HEK293 (cell line): Measurements from ENCODE around the gene PKN3.

Experiments
- CTCF ChIA-PET: fragments of 350-600 bp; formaldehyde crosslinking; extraction: SDS; loops from one replicate; lab custom pipeline; 2021; ENCODE audit warnings: antibody characterized with exemption; lab: Yijun Ruan, JAX
- POLR2A ChIA-PET: fragments of 300-600 bp; formaldehyde crosslinking; extraction: SDS; loops from one replicate; lab custom pipeline; 2020; ENCODE audit warnings: antibody characterized with exemption, inconsistent platforms; lab: Yijun Ruan, JAX
- H3K27ac ChIP-seq: fragments of 200-500 bp; sonication (Bioruptor generic); 2 replicates; pipeline ENCODE4 v1.5.1; 2014; ENCODE audit warnings: low read depth, low read length, control low read depth, inconsistent platforms; ENCODE audit errors: extremely low read depth
- H3K36me3 ChIP-seq, 2 experiments: fragments of 200-500 bp in 1 of 2; sonication (Bioruptor generic) in 1 of 2; 1 replicate in 1 of 2; 2 replicates in 1 of 2; pipeline ENCODE4 v1.5.1; 2014 to 2017; ENCODE audit warnings: inconsistent platforms in 2 of 2, low read length in 2 of 2; ENCODE audit not compliant: control insufficient read depth in 2 of 2, insufficient read depth in 1 of 2
- H3K4me1 ChIP-seq: fragments of 200-500 bp; sonication (Bioruptor generic); 2 replicates; pipeline ENCODE4 v1.5.1; 2014; ENCODE audit warnings: mild to moderate bottlenecking, low read length, inconsistent platforms; ENCODE audit not compliant: control insufficient read depth, insufficient read depth
- H3K4me3 ChIP-seq: 2 replicates; pipeline ENCODE4 v1.5.1; 2011; ENCODE audit warnings: low read depth, mild to moderate bottlenecking, control low read depth, low read length, moderate library complexity
- H3K9me3 ChIP-seq: fragments of 200-500 bp; sonication (Bioruptor generic); 2 replicates; pipeline ENCODE4 v1.5.1; 2014; ENCODE audit warnings: low read depth, low read length, inconsistent platforms; ENCODE audit not compliant: control insufficient read depth, insufficient read depth
- BCL11B ChIP-seq: fragments of 450-650 bp; formaldehyde crosslinking; IDR thresholded peaks from 2 replicates; pipeline ENCODE4 v1.5.1; 2016; ENCODE audit warnings: low read depth, missing biosample characterization, missing genetic modification characterization
- RBAK ChIP-seq: fragments of 450-650 bp; formaldehyde crosslinking; IDR thresholded peaks from 2 replicates; pipeline ENCODE4 v1.5.1; 2016; ENCODE audit warnings: missing biosample characterization, missing genetic modification characterization
- SETDB1 ChIP-seq: IDR thresholded peaks from one replicate; pipeline ENCODE4 v1.6.1; 2017; ENCODE audit warnings: mild to moderate bottlenecking, low read length, moderate library complexity, mixed read lengths; ENCODE audit not compliant: insufficient read length
- SP2 ChIP-seq: fragments of 450-650 bp; formaldehyde crosslinking; IDR thresholded peaks from 2 replicates; pipeline ENCODE4 v1.5.1; 2016; ENCODE audit warnings: missing biosample characterization, missing genetic modification characterization
- SP3 ChIP-seq: fragments of 450-650 bp; formaldehyde crosslinking; IDR thresholded peaks from 2 replicates; pipeline ENCODE4 v1.5.1; 2016; ENCODE audit warnings: missing biosample characterization, missing genetic modification characterization
- YY2 ChIP-seq: fragments of 450-650 bp; formaldehyde crosslinking; IDR thresholded peaks from 2 replicates; pipeline ENCODE4 v1.5.1; 2016; ENCODE audit warnings: missing biosample characterization, missing genetic modification characterization
- ZBTB17 ChIP-seq: fragments of 450-650 bp; formaldehyde crosslinking; IDR thresholded peaks from 2 replicates; pipeline ENCODE4 v1.5.1; 2016; ENCODE audit warnings: missing biosample characterization, missing genetic modification characterization
- ZBTB48 ChIP-seq: fragments of 450-650 bp; formaldehyde crosslinking; IDR thresholded peaks from 2 replicates; pipeline ENCODE4 v1.5.1; 2016; ENCODE audit warnings: missing biosample characterization, missing genetic modification characterization
- ZFP3 ChIP-seq: fragments of 450-650 bp; formaldehyde crosslinking; IDR thresholded peaks from 2 replicates; pipeline ENCODE4 v1.5.1; 2016; ENCODE audit warnings: low read depth, missing biosample characterization, missing genetic modification characterization
- ZNF169 ChIP-seq: fragments of 450-650 bp; formaldehyde crosslinking; IDR thresholded peaks from 2 replicates; pipeline ENCODE4 v1.5.1; 2016; ENCODE audit warnings: missing biosample characterization, missing genetic modification characterization
- ZNF19 ChIP-seq: fragments of 450-650 bp; formaldehyde crosslinking; IDR thresholded peaks from 2 replicates; pipeline ENCODE4; 2016; ENCODE audit warnings: missing biosample characterization, missing genetic modification characterization, low read depth
- ZNF292 ChIP-seq: fragments of 450-650 bp; formaldehyde crosslinking; IDR thresholded peaks from 2 replicates; pipeline ENCODE4 v1.5.1; 2016; ENCODE audit warnings: low read depth, missing biosample characterization, missing genetic modification characterization, borderline replicate concordance
- ZNF335 ChIP-seq: fragments of 450-650 bp; formaldehyde crosslinking; conservative IDR thresholded peaks from 2 replicates; pipeline ENCODE4 v1.5.1; 2016; ENCODE audit warnings: missing biosample characterization, missing genetic modification characterization
- ZNF394 ChIP-seq: fragments of 450-650 bp; formaldehyde crosslinking; IDR thresholded peaks from 2 replicates; pipeline ENCODE4 v1.5.1; 2016; ENCODE audit warnings: missing biosample characterization, missing genetic modification characterization, mild to moderate bottlenecking, moderate library complexity, borderline replicate concordance
- ZNF404 ChIP-seq: fragments of 450-650 bp; formaldehyde crosslinking; IDR thresholded peaks from 2 replicates; pipeline ENCODE4 v1.5.1; 2017; ENCODE audit warnings: missing biosample characterization, missing genetic modification characterization
- ZNF433 ChIP-seq: fragments of 450-650 bp; formaldehyde crosslinking; IDR thresholded peaks from 2 replicates; pipeline ENCODE4 v1.5.1; 2016; ENCODE audit warnings: missing biosample characterization, missing genetic modification characterization, low read depth
- ZNF548 ChIP-seq: fragments of 450-650 bp; formaldehyde crosslinking; IDR thresholded peaks from 2 replicates; pipeline ENCODE4 v1.5.1; 2016; ENCODE audit warnings: missing biosample characterization, missing genetic modification characterization
- ZNF600 ChIP-seq: fragments of 450-650 bp; formaldehyde crosslinking; IDR thresholded peaks from 2 replicates; pipeline ENCODE4 v1.5.1; 2016; ENCODE audit warnings: missing biosample characterization, missing genetic modification characterization
- ZNF658 ChIP-seq: fragments of 450-650 bp; formaldehyde crosslinking; IDR thresholded peaks from 2 replicates; pipeline ENCODE4; 2016; ENCODE audit warnings: missing biosample characterization, missing genetic modification characterization
- ZNF707 ChIP-seq: fragments of 450-650 bp; formaldehyde crosslinking; IDR thresholded peaks from 2 replicates; pipeline ENCODE4 v1.5.1; 2016; ENCODE audit warnings: missing biosample characterization, missing genetic modification characterization
- ZNF76 ChIP-seq: fragments of 450-650 bp; formaldehyde crosslinking; IDR thresholded peaks from 2 replicates; pipeline ENCODE4; 2016; ENCODE audit warnings: low read depth, missing biosample characterization, missing genetic modification characterization, borderline replicate concordance
- ZNF768 ChIP-seq: fragments of 450-650 bp; formaldehyde crosslinking; IDR thresholded peaks from 2 replicates; pipeline ENCODE4 v1.5.1; 2018; ENCODE audit warnings: missing biosample characterization, mild to moderate bottlenecking, missing genetic modification characterization
- TF ChIP-seq, protein P1 (sequence below): fragments of 450-650 bp; formaldehyde crosslinking; IDR thresholded peaks from 2 replicates; pipeline ENCODE4 v1.5.1; 2016; ENCODE audit warnings: missing biosample characterization, missing genetic modification characterization
- TF ChIP-seq, protein P2 (sequence below): fragments of 450-650 bp; formaldehyde crosslinking; IDR thresholded peaks from 2 replicates; pipeline ENCODE4 v1.5.1; 2016; ENCODE audit warnings: missing biosample characterization, missing genetic modification characterization
- TF ChIP-seq, protein P3 (sequence below): fragments of 450-650 bp; formaldehyde crosslinking; IDR thresholded peaks from 2 replicates; pipeline ENCODE4 v1.5.1; 2016; ENCODE audit warnings: missing biosample characterization, missing genetic modification characterization
- TF ChIP-seq, protein P4 (sequence below): fragments of 450-650 bp; formaldehyde crosslinking; IDR thresholded peaks from 2 replicates; pipeline ENCODE4 v1.5.1; 2017; ENCODE audit warnings: missing biosample characterization, missing genetic modification characterization
- TF ChIP-seq, protein P5 (sequence below): fragments of 450-650 bp; formaldehyde crosslinking; IDR thresholded peaks from 2 replicates; pipeline ENCODE4 v1.5.1; 2016; ENCODE audit warnings: missing biosample characterization, missing genetic modification characterization
- TF ChIP-seq, protein P6 (sequence below): fragments of 450-650 bp; formaldehyde crosslinking; IDR thresholded peaks from 2 replicates; pipeline ENCODE4 v1.5.1; 2017; ENCODE audit warnings: missing biosample characterization, missing genetic modification characterization

PKN3 gene

DNA sequence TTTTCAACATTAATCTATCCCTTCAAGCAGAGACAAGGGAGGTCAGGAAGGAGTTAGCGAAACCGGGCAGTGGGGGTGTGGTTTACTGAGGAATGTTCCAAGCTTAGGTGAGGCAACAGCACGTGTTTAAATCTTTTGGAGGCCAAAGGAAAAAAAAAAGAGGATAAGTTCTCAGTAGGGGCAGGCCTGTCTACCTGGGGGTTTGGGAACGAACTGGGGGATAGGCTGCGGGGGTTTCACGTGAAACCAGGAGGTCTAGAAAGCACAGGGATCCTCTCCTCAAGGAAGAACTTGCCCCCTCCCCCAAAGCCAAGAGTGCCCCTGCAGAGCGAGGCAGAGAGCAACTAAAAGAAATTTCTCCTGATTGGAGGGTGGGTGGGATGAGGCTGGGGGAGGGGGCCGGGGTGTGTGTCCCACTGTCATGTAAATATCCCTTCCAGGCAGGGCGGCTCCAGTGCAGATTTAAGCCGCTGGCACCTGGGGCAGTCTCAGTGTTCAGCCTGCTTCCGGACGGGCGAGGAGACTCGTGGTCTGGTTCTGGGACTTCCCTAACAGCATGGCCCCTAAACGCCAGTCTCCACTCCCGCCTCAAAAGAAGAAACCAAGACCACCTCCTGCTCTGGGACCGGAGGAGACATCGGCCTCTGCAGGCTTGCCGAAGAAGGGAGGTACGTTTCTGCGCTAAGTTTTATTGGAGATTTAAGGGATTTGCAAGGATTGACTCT is 18.8 kb upstream of the PKN3 start:
- POLR2A ChIA-PET: interaction anchor here (0.6 to 2.3 kb wide), 15 partner anchors 7 to 146 kb away, joined by 3 to 16 read pairs (median 7); partner anchors contain the start of genes DYNC2I2, ENDOG, PKN3 and SPOUT1
- TF ChIP-seq, protein P1, sequence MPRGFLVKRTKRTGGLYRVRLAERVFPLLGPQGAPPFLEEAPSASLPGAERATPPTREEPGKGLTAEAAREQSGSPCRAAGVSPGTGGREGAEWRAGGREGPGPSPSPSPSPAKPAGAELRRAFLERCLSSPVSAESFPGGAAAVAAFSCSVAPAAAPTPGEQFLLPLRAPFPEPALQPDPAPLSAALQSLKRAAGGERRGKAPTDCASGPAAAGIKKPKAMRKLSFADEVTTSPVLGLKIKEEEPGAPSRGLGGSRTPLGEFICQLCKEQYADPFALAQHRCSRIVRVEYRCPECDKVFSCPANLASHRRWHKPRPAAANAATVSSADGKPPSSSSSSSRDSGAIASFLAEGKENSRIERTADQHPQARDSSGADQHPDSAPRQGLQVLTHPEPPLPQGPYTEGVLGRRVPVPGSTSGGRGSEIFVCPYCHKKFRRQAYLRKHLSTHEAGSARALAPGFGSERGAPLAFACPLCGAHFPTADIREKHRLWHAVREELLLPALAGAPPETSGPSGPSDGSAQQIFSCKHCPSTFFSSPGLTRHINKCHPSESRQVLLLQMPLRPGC (tag by site-specific recombination): no peak
- TF ChIP-seq, protein P2, sequence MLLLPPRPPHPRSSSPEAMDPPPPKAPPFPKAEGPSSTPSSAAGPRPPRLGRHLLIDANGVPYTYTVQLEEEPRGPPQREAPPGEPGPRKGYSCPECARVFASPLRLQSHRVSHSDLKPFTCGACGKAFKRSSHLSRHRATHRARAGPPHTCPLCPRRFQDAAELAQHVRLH (tag by site-specific recombination): no peak
- TF ChIP-seq ZNF658 (tag by site-specific recombination): no peak
- TF ChIP-seq BCL11B (tag by site-specific recombination): no peak
- TF ChIP-seq, protein P3, sequence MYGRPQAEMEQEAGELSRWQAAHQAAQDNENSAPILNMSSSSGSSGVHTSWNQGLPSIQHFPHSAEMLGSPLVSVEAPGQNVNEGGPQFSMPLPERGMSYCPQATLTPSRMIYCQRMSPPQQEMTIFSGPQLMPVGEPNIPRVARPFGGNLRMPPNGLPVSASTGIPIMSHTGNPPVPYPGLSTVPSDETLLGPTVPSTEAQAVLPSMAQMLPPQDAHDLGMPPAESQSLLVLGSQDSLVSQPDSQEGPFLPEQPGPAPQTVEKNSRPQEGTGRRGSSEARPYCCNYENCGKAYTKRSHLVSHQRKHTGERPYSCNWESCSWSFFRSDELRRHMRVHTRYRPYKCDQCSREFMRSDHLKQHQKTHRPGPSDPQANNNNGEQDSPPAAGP (tag by site-specific recombination): no peak
- TF ChIP-seq, protein P4, sequence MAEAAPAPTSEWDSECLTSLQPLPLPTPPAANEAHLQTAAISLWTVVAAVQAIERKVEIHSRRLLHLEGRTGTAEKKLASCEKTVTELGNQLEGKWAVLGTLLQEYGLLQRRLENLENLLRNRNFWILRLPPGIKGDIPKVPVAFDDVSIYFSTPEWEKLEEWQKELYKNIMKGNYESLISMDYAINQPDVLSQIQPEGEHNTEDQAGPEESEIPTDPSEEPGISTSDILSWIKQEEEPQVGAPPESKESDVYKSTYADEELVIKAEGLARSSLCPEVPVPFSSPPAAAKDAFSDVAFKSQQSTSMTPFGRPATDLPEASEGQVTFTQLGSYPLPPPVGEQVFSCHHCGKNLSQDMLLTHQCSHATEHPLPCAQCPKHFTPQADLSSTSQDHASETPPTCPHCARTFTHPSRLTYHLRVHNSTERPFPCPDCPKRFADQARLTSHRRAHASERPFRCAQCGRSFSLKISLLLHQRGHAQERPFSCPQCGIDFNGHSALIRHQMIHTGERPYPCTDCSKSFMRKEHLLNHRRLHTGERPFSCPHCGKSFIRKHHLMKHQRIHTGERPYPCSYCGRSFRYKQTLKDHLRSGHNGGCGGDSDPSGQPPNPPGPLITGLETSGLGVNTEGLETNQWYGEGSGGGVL (tag by site-specific recombination): no peak
- TF ChIP-seq ZNF292: no peak
- TF ChIP-seq ZNF169: no peak
- no peak for TF ChIP-seq ZNF433 (tag by site-specific recombination)
- TF ChIP-seq SETDB1: no peak
- TF ChIP-seq ZNF707: no peak
- no peak for TF ChIP-seq ZNF76 (tag by site-specific recombination)
- TF ChIP-seq RBAK: no peak
- TF ChIP-seq ZFP3 (tag by site-specific recombination): no peak
- no peak for TF ChIP-seq ZNF394 (tag by site-specific recombination)
- TF ChIP-seq, protein P5, sequence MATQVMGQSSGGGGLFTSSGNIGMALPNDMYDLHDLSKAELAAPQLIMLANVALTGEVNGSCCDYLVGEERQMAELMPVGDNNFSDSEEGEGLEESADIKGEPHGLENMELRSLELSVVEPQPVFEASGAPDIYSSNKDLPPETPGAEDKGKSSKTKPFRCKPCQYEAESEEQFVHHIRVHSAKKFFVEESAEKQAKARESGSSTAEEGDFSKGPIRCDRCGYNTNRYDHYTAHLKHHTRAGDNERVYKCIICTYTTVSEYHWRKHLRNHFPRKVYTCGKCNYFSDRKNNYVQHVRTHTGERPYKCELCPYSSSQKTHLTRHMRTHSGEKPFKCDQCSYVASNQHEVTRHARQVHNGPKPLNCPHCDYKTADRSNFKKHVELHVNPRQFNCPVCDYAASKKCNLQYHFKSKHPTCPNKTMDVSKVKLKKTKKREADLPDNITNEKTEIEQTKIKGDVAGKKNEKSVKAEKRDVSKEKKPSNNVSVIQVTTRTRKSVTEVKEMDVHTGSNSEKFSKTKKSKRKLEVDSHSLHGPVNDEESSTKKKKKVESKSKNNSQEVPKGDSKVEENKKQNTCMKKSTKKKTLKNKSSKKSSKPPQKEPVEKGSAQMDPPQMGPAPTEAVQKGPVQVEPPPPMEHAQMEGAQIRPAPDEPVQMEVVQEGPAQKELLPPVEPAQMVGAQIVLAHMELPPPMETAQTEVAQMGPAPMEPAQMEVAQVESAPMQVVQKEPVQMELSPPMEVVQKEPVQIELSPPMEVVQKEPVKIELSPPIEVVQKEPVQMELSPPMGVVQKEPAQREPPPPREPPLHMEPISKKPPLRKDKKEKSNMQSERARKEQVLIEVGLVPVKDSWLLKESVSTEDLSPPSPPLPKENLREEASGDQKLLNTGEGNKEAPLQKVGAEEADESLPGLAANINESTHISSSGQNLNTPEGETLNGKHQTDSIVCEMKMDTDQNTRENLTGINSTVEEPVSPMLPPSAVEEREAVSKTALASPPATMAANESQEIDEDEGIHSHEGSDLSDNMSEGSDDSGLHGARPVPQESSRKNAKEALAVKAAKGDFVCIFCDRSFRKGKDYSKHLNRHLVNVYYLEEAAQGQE: no peak
- peak; percentile 99 for TF ChIP-seq ZBTB48 (tag by site-specific recombination)
- no peak for TF ChIP-seq ZBTB17 (tag by site-specific recombination)
- no peak for TF ChIP-seq ZNF768 (tag by site-specific recombination)
- TF ChIP-seq ZNF335: peak; percentile 64
- peak; percentile 29; the same call in 1 of the 2 replicates for TF ChIP-seq ZNF600 (tag by site-specific recombination)
- no peak for TF ChIP-seq ZNF19 (tag by site-specific recombination)
- no peak; the same call in 1 of the 2 replicates for TF ChIP-seq SP3 (tag by site-specific recombination)
- TF ChIP-seq ZNF548 (tag by site-specific recombination): no peak
- no peak for TF ChIP-seq ZNF404 (tag by site-specific recombination)
- TF ChIP-seq YY2 (tag by site-specific recombination): no peak
- TF ChIP-seq, protein P6, sequence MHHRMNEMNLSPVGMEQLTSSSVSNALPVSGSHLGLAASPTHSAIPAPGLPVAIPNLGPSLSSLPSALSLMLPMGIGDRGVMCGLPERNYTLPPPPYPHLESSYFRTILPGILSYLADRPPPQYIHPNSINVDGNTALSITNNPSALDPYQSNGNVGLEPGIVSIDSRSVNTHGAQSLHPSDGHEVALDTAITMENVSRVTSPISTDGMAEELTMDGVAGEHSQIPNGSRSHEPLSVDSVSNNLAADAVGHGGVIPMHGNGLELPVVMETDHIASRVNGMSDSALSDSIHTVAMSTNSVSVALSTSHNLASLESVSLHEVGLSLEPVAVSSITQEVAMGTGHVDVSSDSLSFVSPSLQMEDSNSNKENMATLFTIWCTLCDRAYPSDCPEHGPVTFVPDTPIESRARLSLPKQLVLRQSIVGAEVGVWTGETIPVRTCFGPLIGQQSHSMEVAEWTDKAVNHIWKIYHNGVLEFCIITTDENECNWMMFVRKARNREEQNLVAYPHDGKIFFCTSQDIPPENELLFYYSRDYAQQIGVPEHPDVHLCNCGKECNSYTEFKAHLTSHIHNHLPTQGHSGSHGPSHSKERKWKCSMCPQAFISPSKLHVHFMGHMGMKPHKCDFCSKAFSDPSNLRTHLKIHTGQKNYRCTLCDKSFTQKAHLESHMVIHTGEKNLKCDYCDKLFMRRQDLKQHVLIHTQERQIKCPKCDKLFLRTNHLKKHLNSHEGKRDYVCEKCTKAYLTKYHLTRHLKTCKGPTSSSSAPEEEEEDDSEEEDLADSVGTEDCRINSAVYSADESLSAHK (tag by site-specific recombination): no peak
- 0 out of 2 replicates have a peak, but pooled peaks have one; percentile 5 for TF ChIP-seq SP2 (tag by site-specific recombination)

More for the DNA sequence above, 18.8 kb upstream of the PKN3 start:
- no peaks in the 10 kb centered on the region for H3K4me1 ChIP-seq
- H3K36me3 ChIP-seq: no peaks in the 10 kb centered on the region; a peak in 1 of 3 replicates
- H3K27ac ChIP-seq: peak overlapping the region; percentile 78
- H3K9me3 ChIP-seq: no peaks in the 10 kb centered on the region
- CTCF ChIA-PET: no interaction called here
- H3K4me3 ChIP-seq: peak overlapping the region; percentile 65
